A549 (cell line): ENCODE data around the gene SPOCK2. TPM values are rescaled to one million over a fixed set of nuclear protein-coding genes. Genes with fewer than 3 reads are reported as not detected.

Experiments
- ATAC-seq, 2 experiments: fragments of 200-7000 bp in 1 of 2; fragments of >200 bp in 1 of 2; cut with Nextera tagmentation in 1 of 2; cut with Tn5 transposase in 1 of 2; 3 replicates each; pipeline versions ENCODE4 v1.8.0 to v1.9.1; 2018 to 2020; ENCODE audit warnings: mild to moderate bottlenecking in 1 of 2, moderate library complexity in 1 of 2
- CTCF ChIA-PET: fragments of 300-600 bp; sonication (Branson Sonifier 250); formaldehyde crosslinking; extraction: SDS; loops from one replicate; lab custom pipeline; 2021; ENCODE audit warnings: antibody characterized with exemption, inconsistent platforms; lab: Yijun Ruan, JAX
- POLR2A ChIA-PET: fragments of 350-600 bp; formaldehyde crosslinking; extraction: SDS; loops from one replicate; lab custom pipeline; 2021; ENCODE audit warnings: antibody characterized with exemption, inconsistent platforms; lab: Yijun Ruan, JAX
- DNase-seq, 2 experiments: peaks; one replicate each; pipeline versions ENCODE4 v3.0.0 to v3.0.0-alpha.2; 2011 to 2016; ENCODE audit warnings: low read depth in 1 of 2, low spot score in 1 of 2
- FAIRE-seq: peaks from 2 replicates; lab custom pipeline; 2011; peaks lifted over from hg19 to GRCh38; lab: Jason Lieb, UNC
- H3K27ac ChIP-seq, 2 experiments: fragments of >200 bp; sonication (Bioruptor Twin); formaldehyde crosslinking; 3 replicates each; pipeline ENCODE4 v1.5.1; 2016 to 2017
- H3K4me1 ChIP-seq: fragments of >200 bp; sonication (Bioruptor Twin); formaldehyde crosslinking; 3 replicates; pipeline ENCODE4 v1.6.1; 2016
- H3K4me2 ChIP-seq: fragments of >200 bp; sonication (Bioruptor Twin); formaldehyde crosslinking; 3 replicates; pipeline ENCODE4 v1.6.1; 2016
- H3K4me3 ChIP-seq: fragments of >200 bp; sonication (Bioruptor Twin); formaldehyde crosslinking; 3 replicates; pipeline ENCODE4 v1.5.1; 2016
- H3K9me3 ChIP-seq: fragments of >200 bp; sonication (Bioruptor Twin); formaldehyde crosslinking; 3 replicates; pipeline ENCODE4 v1.6.1; 2016
- BHLHE40 ChIP-seq: IDR thresholded peaks from 2 replicates; pipeline ENCODE4 v1.6.1; 2012; ENCODE audit warnings: low read depth, low read length, inconsistent platforms
- CEBPB ChIP-seq, 2 experiments: fragments of >200 bp in 1 of 2; sonication (Bioruptor Twin) in 1 of 2; formaldehyde crosslinking in 1 of 2; IDR thresholded peaks; 2 replicates each; pipeline ENCODE4 v1.6.1; 2012 to 2016
- CHD4 ChIP-seq: fragments of 200-600 bp; sonication (generic); IDR thresholded peaks from 2 replicates; pipeline ENCODE4 v1.6.1; 2016; ENCODE audit warnings: antibody characterized with exemption, mild to moderate bottlenecking, borderline replicate concordance
- EP300 ChIP-seq, 2 experiments: fragments of >200 bp; sonication (Bioruptor Twin); formaldehyde crosslinking; IDR thresholded peaks; 2 replicates in 1 of 2; 3 replicates in 1 of 2; pipeline ENCODE4 v1.6.1; 2016 to 2017
- FOSB ChIP-seq: fragments of 250-450 bp; sonication (Bioruptor Pico); IDR thresholded peaks from 2 replicates; pipeline ENCODE4 v1.5.0; 2020; ENCODE audit warnings: mild to moderate bottlenecking, moderate library complexity
- HDAC2 ChIP-seq: fragments of 200-600 bp; sonication (generic); IDR thresholded peaks from 2 replicates; pipeline ENCODE4 v1.6.1; 2016
- HOXB5 ChIP-seq: fragments of 250-450 bp; sonication (Bioruptor Pico); IDR thresholded peaks from 2 replicates; pipeline ENCODE4 v1.5.0; 2020; ENCODE audit warnings: mild to moderate bottlenecking, moderate library complexity
- KDM5A ChIP-seq: fragments of 200-600 bp; sonication (generic); IDR thresholded peaks from 2 replicates; pipeline ENCODE4 v1.6.1; 2016; ENCODE audit warnings: antibody characterized with exemption, mild to moderate bottlenecking
- NFE2L2 ChIP-seq: fragments of 150-350 bp; conservative IDR thresholded peaks from 2 replicates; pipeline ENCODE4 v1.6.1; 2014; ENCODE audit warnings: low read length
- NR3C1 ChIP-seq: fragments of >200 bp; sonication (Bioruptor Twin); formaldehyde crosslinking; IDR thresholded peaks from 3 replicates; pipeline ENCODE4 v1.6.1; 2017
- POLR2AphosphoS2 ChIP-seq: conservative IDR thresholded peaks from 2 replicates; pipeline ENCODE4 v1.6.1; 2012; ENCODE audit warnings: low read length, improper control_type of control experiment, inconsistent platforms
- RAD21 ChIP-seq, 2 experiments: fragments of >200 bp in 1 of 2; sonication (Bioruptor Twin) in 1 of 2; formaldehyde crosslinking in 1 of 2; IDR thresholded peaks in 1 of 2; conservative IDR thresholded peaks in 1 of 2; 2 replicates in 1 of 2; 3 replicates in 1 of 2; pipeline ENCODE4 v1.6.1; 2012 to 2018; ENCODE audit warnings: inconsistent platforms in 1 of 2
- RARB ChIP-seq: fragments of 250-450 bp; sonication (Bioruptor Pico); IDR thresholded peaks from 2 replicates; pipeline ENCODE4 v1.8.0; 2021; ENCODE audit warnings: mild to moderate bottlenecking, moderate library complexity
- RFX5 ChIP-seq: fragments of 450-650 bp; IDR thresholded peaks from 2 replicates; pipeline ENCODE4 v1.7.1; 2014; ENCODE audit warnings: antibody characterized with exemption, mild to moderate bottlenecking, moderate library complexity
- TFCP2L1 ChIP-seq: fragments of 250-450 bp; sonication (Bioruptor Pico); IDR thresholded peaks from 2 replicates; pipeline ENCODE4 v1.5.0; 2021; ENCODE audit warnings: mild to moderate bottlenecking
- ZSCAN20 ChIP-seq: fragments of 250-450 bp; sonication (Bioruptor Pico); IDR thresholded peaks from 2 replicates; pipeline ENCODE4 v1.8.0; 2022; ENCODE audit warnings: mild to moderate bottlenecking, moderate library complexity
- WGBS: methylation state at CpG from one replicate; pipeline ENCODE4 v1.1.6; 2017; ENCODE audit errors: missing lambda C conversion rate; 5-methylcytosine and 5-hydroxymethylcytosine counted together
- polyA plus RNA-seq, 4 experiments: library from polyadenylated mRNA; depleted of rRNA in 3 of 4; stranded (reverse); fragments of >200 nt; fragmentation: RNase III in 1 of 4; extraction: RNeasy Plus Mini Kit Qiagen cat#74134 plus additional on column Dnase treatment in 1 of 4; gene quantifications; 2 replicates in 3 of 4; 3 replicates in 1 of 4; pipeline ENCODE4 v1.2.3, GENCODE V29; 2011 to 2017
- TF ChIP-seq, protein P1 (sequence below): fragments of >200 bp; sonication (Bioruptor Twin); formaldehyde crosslinking; IDR thresholded peaks from 3 replicates; pipeline ENCODE4 v1.5.1; 2016
- TF ChIP-seq, protein P2 (sequence below): fragments of 250-450 bp; sonication (Bioruptor Pico); IDR thresholded peaks from 2 replicates; pipeline ENCODE4 v1.5.0; 2020; ENCODE audit warnings: low read depth, mild to moderate bottlenecking, moderate library complexity
- TF ChIP-seq, protein P3 (sequence below): fragments of 450-650 bp; IDR thresholded peaks from 2 replicates; pipeline ENCODE4 v1.6.1; 2014; ENCODE audit warnings: antibody characterized with exemption
- TF ChIP-seq, protein P4 (sequence below): IDR thresholded peaks from 2 replicates; pipeline ENCODE4 v1.6.1; 2012; ENCODE audit warnings: low read depth, borderline replicate concordance
- TF ChIP-seq, protein P5 (sequence below): fragments of >200 bp; sonication (Bioruptor Twin); formaldehyde crosslinking; IDR thresholded peaks from 2 replicates; pipeline ENCODE4 v1.6.1; 2016
- TF ChIP-seq, protein P6 (sequence below): fragments of 150-350 bp; IDR thresholded peaks from 2 replicates; pipeline ENCODE4 v1.6.1; 2014; ENCODE audit warnings: low read depth, mild to moderate bottlenecking, low read length
- TF ChIP-seq, protein P7 (sequence below): IDR thresholded peaks from 2 replicates; pipeline ENCODE4 v1.6.1; 2012

Gene SPOCK2
- polyA plus RNA-seq, 2 of the 4 experiments (the other 2 are of a cell fraction): 0.52 to 0.67 TPM

DNA sequence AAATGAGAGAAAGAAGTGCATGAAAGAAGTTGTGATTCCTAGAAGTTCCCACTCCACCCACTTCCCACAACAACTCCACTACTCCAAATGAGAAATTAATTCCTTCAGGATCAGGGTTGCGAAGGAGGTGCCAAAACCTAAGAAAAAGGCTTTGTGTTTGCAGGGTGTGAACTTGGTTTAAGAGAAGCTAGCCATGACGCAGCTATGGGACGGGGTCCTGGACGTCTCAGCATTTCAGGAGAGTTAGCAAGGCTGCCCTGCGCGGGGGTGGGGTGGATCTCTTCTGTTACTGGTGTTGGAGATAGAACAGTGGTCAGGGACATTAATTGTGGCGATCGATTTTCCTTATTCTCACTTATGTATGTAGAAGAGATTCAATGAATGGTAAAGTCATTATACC lies 63.0 kb downstream of the SPOCK2 start (continued):
- TF ChIP-seq, protein P1, sequence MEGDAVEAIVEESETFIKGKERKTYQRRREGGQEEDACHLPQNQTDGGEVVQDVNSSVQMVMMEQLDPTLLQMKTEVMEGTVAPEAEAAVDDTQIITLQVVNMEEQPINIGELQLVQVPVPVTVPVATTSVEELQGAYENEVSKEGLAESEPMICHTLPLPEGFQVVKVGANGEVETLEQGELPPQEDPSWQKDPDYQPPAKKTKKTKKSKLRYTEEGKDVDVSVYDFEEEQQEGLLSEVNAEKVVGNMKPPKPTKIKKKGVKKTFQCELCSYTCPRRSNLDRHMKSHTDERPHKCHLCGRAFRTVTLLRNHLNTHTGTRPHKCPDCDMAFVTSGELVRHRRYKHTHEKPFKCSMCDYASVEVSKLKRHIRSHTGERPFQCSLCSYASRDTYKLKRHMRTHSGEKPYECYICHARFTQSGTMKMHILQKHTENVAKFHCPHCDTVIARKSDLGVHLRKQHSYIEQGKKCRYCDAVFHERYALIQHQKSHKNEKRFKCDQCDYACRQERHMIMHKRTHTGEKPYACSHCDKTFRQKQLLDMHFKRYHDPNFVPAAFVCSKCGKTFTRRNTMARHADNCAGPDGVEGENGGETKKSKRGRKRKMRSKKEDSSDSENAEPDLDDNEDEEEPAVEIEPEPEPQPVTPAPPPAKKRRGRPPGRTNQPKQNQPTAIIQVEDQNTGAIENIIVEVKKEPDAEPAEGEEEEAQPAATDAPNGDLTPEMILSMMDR: no peak
- TF ChIP-seq POLR2AphosphoS2: no peak
- TF ChIP-seq, protein P2, sequence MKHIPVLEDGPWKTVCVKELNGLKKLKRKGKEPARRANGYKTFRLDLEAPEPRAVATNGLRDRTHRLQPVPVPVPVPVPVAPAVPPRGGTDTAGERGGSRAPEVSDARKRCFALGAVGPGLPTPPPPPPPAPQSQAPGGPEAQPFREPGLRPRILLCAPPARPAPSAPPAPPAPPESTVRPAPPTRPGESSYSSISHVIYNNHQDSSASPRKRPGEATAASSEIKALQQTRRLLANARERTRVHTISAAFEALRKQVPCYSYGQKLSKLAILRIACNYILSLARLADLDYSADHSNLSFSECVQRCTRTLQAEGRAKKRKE: no peak
- no peak for TF ChIP-seq CHD4
- no peak for TF ChIP-seq HDAC2
- no peak for TF ChIP-seq EP300 (IDR thresholded peaks at IDR 0.05)

DNA sequence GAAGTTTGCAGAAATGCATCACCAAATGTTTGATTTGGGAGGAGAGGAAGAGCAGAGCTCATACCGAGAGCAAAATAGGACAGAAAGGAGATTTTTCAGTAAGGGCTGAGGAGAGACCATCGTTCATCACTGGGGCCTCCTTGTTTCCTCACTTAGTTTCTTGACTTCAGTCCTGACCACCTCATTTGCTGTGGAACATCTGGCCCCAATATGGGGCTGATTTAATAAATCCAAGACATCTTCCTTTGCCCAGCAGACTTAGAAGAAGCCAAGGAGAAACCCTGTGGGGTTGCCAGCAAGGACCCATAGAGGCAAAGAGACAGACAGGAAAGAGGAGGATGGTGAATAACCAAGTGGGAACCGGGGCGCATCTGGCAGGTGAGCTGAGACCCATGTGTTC lies 63.8 kb downstream of the SPOCK2 start:
- Histone ChIP-seq H3K27ac (no peak overlapping the region), H3K4me1 (peaks cover 24% of the 10 kb centered on the region)
- POLR2A ChIA-PET: no interaction called here
- TF ChIP-seq, protein P3, sequence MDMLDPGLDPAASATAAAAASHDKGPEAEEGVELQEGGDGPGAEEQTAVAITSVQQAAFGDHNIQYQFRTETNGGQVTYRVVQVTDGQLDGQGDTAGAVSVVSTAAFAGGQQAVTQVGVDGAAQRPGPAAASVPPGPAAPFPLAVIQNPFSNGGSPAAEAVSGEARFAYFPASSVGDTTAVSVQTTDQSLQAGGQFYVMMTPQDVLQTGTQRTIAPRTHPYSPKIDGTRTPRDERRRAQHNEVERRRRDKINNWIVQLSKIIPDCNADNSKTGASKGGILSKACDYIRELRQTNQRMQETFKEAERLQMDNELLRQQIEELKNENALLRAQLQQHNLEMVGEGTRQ: no peak
- no peak for TF ChIP-seq NFE2L2
- TF ChIP-seq ZSCAN20 (CRISPR knock-in tag): no peak
- TF ChIP-seq HOXB5 (CRISPR knock-in tag): no peak
- TF ChIP-seq, protein P4, sequence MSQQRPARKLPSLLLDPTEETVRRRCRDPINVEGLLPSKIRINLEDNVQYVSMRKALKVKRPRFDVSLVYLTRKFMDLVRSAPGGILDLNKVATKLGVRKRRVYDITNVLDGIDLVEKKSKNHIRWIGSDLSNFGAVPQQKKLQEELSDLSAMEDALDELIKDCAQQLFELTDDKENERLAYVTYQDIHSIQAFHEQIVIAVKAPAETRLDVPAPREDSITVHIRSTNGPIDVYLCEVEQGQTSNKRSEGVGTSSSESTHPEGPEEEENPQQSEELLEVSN: no peak
- no peak for TF ChIP-seq NR3C1
- no peak for TF ChIP-seq CEBPB (IDR thresholded peaks at IDR 0.05)
- no peak for TF ChIP-seq CHD4
- TF ChIP-seq, protein P5, sequence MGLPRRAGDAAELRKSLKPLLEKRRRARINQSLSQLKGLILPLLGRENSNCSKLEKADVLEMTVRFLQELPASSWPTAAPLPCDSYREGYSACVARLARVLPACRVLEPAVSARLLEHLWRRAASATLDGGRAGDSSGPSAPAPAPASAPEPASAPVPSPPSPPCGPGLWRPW: no peak
- no peak for TF ChIP-seq FOSB
- no peak for TF ChIP-seq KDM5A
- TF ChIP-seq TFCP2L1 (CRISPR knock-in tag): no peak
- TF ChIP-seq, protein P6, sequence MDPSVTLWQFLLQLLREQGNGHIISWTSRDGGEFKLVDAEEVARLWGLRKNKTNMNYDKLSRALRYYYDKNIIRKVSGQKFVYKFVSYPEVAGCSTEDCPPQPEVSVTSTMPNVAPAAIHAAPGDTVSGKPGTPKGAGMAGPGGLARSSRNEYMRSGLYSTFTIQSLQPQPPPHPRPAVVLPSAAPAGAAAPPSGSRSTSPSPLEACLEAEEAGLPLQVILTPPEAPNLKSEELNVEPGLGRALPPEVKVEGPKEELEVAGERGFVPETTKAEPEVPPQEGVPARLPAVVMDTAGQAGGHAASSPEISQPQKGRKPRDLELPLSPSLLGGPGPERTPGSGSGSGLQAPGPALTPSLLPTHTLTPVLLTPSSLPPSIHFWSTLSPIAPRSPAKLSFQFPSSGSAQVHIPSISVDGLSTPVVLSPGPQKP: no peak
- TF ChIP-seq RARB (CRISPR knock-in tag): no peak
- TF ChIP-seq RFX5: no peak
- TF ChIP-seq, all 56 proteins: peak for 0
- ATAC-seq (no peak), DNase-seq (no peak), FAIRE-seq (no peak)
- Histone ChIP-seq H3K4me3 (no peak overlapping the region), H3K9me3 (no peaks in the 10 kb centered on the region), H3K4me2 (no peak overlapping the region)
- CTCF ChIA-PET: interaction anchor here (0.9 to 2.1 kb wide), 5 partner anchors 22 to 401 kb away, joined by 3 to 7 read pairs (median 4); no protein-coding TSS in a partner anchor
- 76% methylated on average over 4 of the region's 4 CpGs for WGBS

DNA sequence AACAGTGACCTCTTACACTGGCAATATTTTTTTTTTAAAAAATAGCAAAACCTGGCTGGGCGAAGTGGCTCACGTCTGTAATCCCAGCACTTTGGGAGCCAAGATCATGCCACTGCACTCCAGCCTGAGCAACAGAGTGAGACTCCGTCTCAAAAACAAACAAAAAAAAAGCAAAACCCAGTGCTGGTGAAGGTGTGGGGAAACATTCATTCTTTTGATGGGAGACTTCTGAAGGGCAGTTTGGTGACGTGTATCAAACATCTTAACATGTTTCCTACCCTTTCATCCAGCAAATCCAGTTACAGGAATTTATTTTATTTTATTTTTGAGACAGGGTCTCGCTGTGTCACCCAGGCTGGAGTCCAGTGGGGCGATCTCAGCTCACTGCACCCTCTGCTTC lies 66.1 kb downstream of the SPOCK2 start:
- ChIA-PET POLR2A (no interaction called here), CTCF (interaction anchor here (1.4 to 2.2 kb wide), 3 partner anchors 9 to 126 kb away, joined by 5 to 8 read pairs (median 5); no protein-coding TSS in a partner anchor)
- Histone ChIP-seq H3K4me2 (no peak overlapping the region), H3K4me1 (peaks cover 8% of the 10 kb centered on the region), H3K9me3 (no peaks in the 10 kb centered on the region), H3K4me3 (no peak overlapping the region), H3K27ac (no peak overlapping the region)
- TF ChIP-seq RAD21 (conservative IDR thresholded peaks at IDR 0.05 in 1 of 2, IDR thresholded peaks at IDR 0.05 in 1 of 2): no peak
- no peak for TF ChIP-seq BHLHE40
- TF ChIP-seq, protein P7, sequence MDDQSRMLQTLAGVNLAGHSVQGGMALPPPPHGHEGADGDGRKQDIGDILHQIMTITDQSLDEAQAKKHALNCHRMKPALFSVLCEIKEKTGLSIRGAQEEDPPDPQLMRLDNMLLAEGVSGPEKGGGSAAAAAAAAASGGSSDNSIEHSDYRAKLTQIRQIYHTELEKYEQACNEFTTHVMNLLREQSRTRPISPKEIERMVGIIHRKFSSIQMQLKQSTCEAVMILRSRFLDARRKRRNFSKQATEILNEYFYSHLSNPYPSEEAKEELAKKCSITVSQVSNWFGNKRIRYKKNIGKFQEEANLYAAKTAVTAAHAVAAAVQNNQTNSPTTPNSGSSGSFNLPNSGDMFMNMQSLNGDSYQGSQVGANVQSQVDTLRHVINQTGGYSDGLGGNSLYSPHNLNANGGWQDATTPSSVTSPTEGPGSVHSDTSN: no peak
- TF ChIP-seq CEBPB (IDR thresholded peaks at IDR 0.05): no peak
- TF ChIP-seq FOSB: no peak
- no peak for TF ChIP-seq CHD4
- ATAC-seq (no peak), DNase-seq (no peak), FAIRE-seq (no peak)
- WGBS: 89% methylated on average over 6 of the region's 6 CpGs
